ENCODE measurements around the gene MEG3. TPM values are rescaled to one million over a fixed set of nuclear protein-coding genes. Genes with fewer than 3 reads are reported as not detected.

The MEG3 gene
- total RNA-seq, 2 experiments from 2014 or later: not detected

DNA sequence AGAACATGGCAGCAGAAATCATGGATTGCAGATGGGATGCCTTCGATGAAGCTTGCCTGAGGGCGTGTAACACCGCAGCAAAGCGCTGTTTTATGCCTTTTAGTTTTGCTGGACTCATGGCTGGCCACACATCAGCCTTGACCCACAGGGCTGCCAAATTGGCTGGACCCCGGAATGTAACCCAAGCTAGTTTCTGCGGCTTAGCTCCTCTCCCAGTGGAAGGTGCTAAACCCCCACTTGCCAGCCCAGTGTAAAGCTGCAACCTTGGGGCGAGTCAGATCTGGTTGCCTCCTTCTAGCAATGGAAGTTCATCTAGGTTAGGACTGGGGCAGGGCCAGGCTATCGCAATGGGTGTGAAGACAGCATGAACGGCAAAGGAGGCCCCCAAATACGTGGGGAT, 38.3 kb downstream of the MEG3 start:
- Histone ChIP-seq H3K9me2 (ENCODE audit: insufficient read depth, low read length) (no peaks in the 10 kb centered on the region), H3K79me2 (ENCODE audit: insufficient read depth, low read depth, low read length) (no peaks in the 10 kb centered on the region), H3K27ac (ENCODE audit: low read depth, low read length, poor library complexity, severe bottlenecking) (no peak overlapping the region), H4K20me1 (ENCODE audit: insufficient read depth, low read length) (no peaks in the 10 kb centered on the region), H3K9me3 (ENCODE audit: low read length) (no peaks in the 10 kb centered on the region), H3K4me1 (ENCODE audit: insufficient read depth, low read length, poor library complexity, severe bottlenecking) (no peaks in the 10 kb centered on the region), H3K4me3 (ENCODE audit: low read depth, low read length, poor library complexity, severe bottlenecking) (no peak overlapping the region), H2AFZ (ENCODE audit: low read length) (no peak overlapping the region), H3K36me3 (ENCODE audit: insufficient read depth, low read length) (no peaks in the 10 kb centered on the region), H3K4me2 (ENCODE audit: low read length) (no peak overlapping the region)
- no peak for DNase-seq (ENCODE audit: low spot score)
- intact Hi-C loops (cut with micrococcal nuclease; ENCODE audit: unreplicated experiment): no loop called here
- ChIA-PET CTCF (ENCODE audit: unreplicated experiment) (no interaction called here), POLR2A (no interaction called here)
- TF ChIP-seq, protein P1, sequence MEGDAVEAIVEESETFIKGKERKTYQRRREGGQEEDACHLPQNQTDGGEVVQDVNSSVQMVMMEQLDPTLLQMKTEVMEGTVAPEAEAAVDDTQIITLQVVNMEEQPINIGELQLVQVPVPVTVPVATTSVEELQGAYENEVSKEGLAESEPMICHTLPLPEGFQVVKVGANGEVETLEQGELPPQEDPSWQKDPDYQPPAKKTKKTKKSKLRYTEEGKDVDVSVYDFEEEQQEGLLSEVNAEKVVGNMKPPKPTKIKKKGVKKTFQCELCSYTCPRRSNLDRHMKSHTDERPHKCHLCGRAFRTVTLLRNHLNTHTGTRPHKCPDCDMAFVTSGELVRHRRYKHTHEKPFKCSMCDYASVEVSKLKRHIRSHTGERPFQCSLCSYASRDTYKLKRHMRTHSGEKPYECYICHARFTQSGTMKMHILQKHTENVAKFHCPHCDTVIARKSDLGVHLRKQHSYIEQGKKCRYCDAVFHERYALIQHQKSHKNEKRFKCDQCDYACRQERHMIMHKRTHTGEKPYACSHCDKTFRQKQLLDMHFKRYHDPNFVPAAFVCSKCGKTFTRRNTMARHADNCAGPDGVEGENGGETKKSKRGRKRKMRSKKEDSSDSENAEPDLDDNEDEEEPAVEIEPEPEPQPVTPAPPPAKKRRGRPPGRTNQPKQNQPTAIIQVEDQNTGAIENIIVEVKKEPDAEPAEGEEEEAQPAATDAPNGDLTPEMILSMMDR (conservative IDR thresholded peaks at IDR 0.05; ENCODE audit: low read length): no peak
- no peak for TF ChIP-seq EZH2phosphoT487 (IDR thresholded peaks at IDR 0.05; ENCODE audit: borderline replicate concordance, low read depth, low read length)
- BruUV-seq (replicated peaks): no TSS peak

DNA sequence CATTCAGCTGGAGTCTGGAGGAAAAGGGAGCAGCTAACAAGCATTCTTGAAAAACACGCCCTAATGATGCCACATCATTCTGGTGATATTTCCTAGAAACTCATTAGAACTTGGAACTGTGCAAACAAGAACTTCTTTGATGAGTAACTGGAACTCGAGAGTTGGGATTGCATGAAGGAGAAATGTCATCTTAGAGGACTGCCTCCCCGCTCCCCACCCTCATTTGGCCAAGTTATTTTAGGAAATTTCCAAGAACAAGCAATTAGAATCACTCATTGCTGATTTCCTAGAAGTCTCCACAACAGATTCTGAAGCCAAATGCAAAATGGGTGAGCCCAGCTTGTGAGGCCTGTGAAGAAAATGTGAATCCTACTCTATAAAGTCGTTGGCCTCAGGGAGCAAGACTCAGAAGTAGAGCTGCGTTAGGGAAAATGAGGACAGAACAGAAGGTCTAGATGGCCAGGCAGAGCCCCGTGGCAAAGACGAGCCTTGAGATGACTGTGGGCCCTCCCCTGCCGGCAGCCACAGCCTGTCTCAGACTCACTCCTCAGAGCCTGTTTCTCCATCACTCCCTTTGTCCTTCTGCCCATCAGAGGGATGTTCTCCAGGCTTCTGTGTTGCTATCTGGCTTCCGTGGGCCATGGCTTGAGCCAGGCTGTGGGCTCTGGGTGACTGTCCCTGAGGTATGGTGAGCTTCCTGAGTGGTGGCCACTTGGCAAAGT, 39.2 kb downstream of the MEG3 start:
- no peak overlapping the region for H3K4me2 ChIP-seq (ENCODE audit: low read length)
- no peak overlapping the region for H3K4me3 ChIP-seq (ENCODE audit: low read depth, low read length, poor library complexity, severe bottlenecking)
- no peaks in the 10 kb centered on the region for H3K9me2 ChIP-seq (ENCODE audit: insufficient read depth, low read length)
- DNase-seq (ENCODE audit: low spot score): no peak
- TF ChIP-seq EZH2phosphoT487 (IDR thresholded peaks at IDR 0.05; ENCODE audit: borderline replicate concordance, low read depth, low read length): no peak
- TF ChIP-seq, protein P1 (conservative IDR thresholded peaks at IDR 0.05; ENCODE audit: low read length): no peak
- ChIA-PET CTCF (ENCODE audit: unreplicated experiment) (no interaction called here), POLR2A (no interaction called here)
- no peaks in the 10 kb centered on the region for H3K36me3 ChIP-seq (ENCODE audit: insufficient read depth, low read length)
- no peaks in the 10 kb centered on the region for H3K4me1 ChIP-seq (ENCODE audit: insufficient read depth, low read length, poor library complexity, severe bottlenecking)
- H4K20me1 ChIP-seq (ENCODE audit: insufficient read depth, low read length): no peaks in the 10 kb centered on the region
- no peak overlapping the region for H2AFZ ChIP-seq (ENCODE audit: low read length)
- no peaks in the 10 kb centered on the region for H3K79me2 ChIP-seq (ENCODE audit: insufficient read depth, low read depth, low read length)
- no peak overlapping the region for H3K27ac ChIP-seq (ENCODE audit: low read depth, low read length, poor library complexity, severe bottlenecking)
- H3K9me3 ChIP-seq (ENCODE audit: low read length): no peaks in the 10 kb centered on the region
- intact Hi-C loops (cut with micrococcal nuclease; ENCODE audit: unreplicated experiment): no loop called here
- BruUV-seq (replicated peaks): no TSS peak

All from OCI-LY7 (cell line).